Liver (tissue), 9 donors: ENCODE results near the gene CPT1B. TPM values are rescaled to one million over a fixed set of nuclear protein-coding genes. Genes with fewer than 3 reads are reported as not detected.

Source experiments
- DNase-seq: peaks from one replicate; pipeline ENCODE4 v3.0.0-alpha.2; 2017; ENCODE audit warnings: low spot score
- H3K27ac ChIP-seq, 2 donors: one replicate each; pipeline ENCODE4 v1.7.0; 2013; ENCODE audit warnings: inconsistent platforms in 2 of 2, low read length in 2 of 2, control low read depth in 1 of 2, low read depth in 1 of 2, mild to moderate bottlenecking in 1 of 2
- H3K27me3 ChIP-seq, 4 donors: one replicate each; pipeline versions ENCODE4 v1.6.1 to v1.7.0; 2013; ENCODE audit warnings: low read length in 3 of 4, inconsistent platforms in 1 of 4, mild to moderate bottlenecking in 1 of 4, moderate library complexity in 1 of 4; ENCODE audit not compliant: control insufficient read depth in 4 of 4, insufficient read depth in 4 of 4
- H3K36me3 ChIP-seq, 4 donors: one replicate each; pipeline versions ENCODE4 v1.6.1 to v1.7.0; 2013; ENCODE audit warnings: low read length in 3 of 4, mild to moderate bottlenecking in 3 of 4, low read depth in 1 of 4, moderate library complexity in 1 of 4; ENCODE audit not compliant: control insufficient read depth in 4 of 4, insufficient read depth in 3 of 4
- H3K4me1 ChIP-seq, 4 donors: one replicate each; pipeline versions ENCODE4 v1.6.1 to v1.7.0; 2013; ENCODE audit warnings: low read length in 3 of 4, mild to moderate bottlenecking in 3 of 4, moderate library complexity in 1 of 4; ENCODE audit not compliant: control insufficient read depth in 4 of 4, insufficient read depth in 4 of 4
- H3K4me3 ChIP-seq, 3 donors: one replicate each; pipeline versions ENCODE4 v1.6.1 to v1.7.0; 2013; ENCODE audit warnings: low read length in 3 of 3, control low read depth in 1 of 3, low read depth in 1 of 3, mild to moderate bottlenecking in 1 of 3
- H3K9ac ChIP-seq, 2 donors: one replicate each; pipeline ENCODE4 v1.7.0; 2013; ENCODE audit warnings: low read length in 2 of 2, mild to moderate bottlenecking in 2 of 2, moderate library complexity in 2 of 2, control low read depth in 1 of 2, low read depth in 1 of 2
- H3K9me3 ChIP-seq, 4 donors: one replicate each; pipeline versions ENCODE4 v1.6.1 to v1.7.0; 2013; ENCODE audit warnings: low read length in 3 of 4; ENCODE audit not compliant: control insufficient read depth in 4 of 4
- ATF3 ChIP-seq: IDR thresholded peaks from 2 replicates; pipeline ENCODE4 v1.6.1; 2016; ENCODE audit warnings: antibody characterized with exemption
- CTCF ChIP-seq: fragments of 150-350 bp; IDR thresholded peaks from 2 replicates; pipeline ENCODE4 v1.5.1; 2017; ENCODE audit warnings: improper control_type of control experiment, low read depth, low read length; ENCODE audit not compliant: missing input control
- EGR1 ChIP-seq, 2 donors: IDR thresholded peaks; 2 replicates each; pipeline ENCODE4 v1.6.1; 2016 to 2018; ENCODE audit warnings: antibody characterized with exemption in 2 of 2, low read depth in 2 of 2
- FOXA1 ChIP-seq: IDR thresholded peaks from 2 replicates; pipeline ENCODE4 v1.6.1; 2016; ENCODE audit warnings: antibody characterized with exemption
- FOXA2 ChIP-seq: IDR thresholded peaks from 2 replicates; pipeline ENCODE4 v1.6.1; 2016; ENCODE audit warnings: antibody characterized with exemption
- GABPA ChIP-seq, 2 donors: IDR thresholded peaks in 1 of 2; conservative IDR thresholded peaks in 1 of 2; 2 replicates each; pipeline ENCODE4 v1.6.1; 2016; ENCODE audit warnings: antibody characterized with exemption in 2 of 2, mild to moderate bottlenecking in 1 of 2, moderate library complexity in 1 of 2
- HNF4A ChIP-seq, 2 donors: conservative IDR thresholded peaks; 2 replicates each; pipeline ENCODE4 v1.6.1; 2016; ENCODE audit warnings: antibody characterized with exemption in 2 of 2, mild to moderate bottlenecking in 2 of 2
- HNF4G ChIP-seq: IDR thresholded peaks from 2 replicates; pipeline ENCODE4 v1.6.1; 2016; ENCODE audit warnings: antibody characterized with exemption
- JUND ChIP-seq, 2 donors: IDR thresholded peaks; 2 replicates each; pipeline ENCODE4 v1.6.1; 2016; ENCODE audit warnings: antibody characterized with exemption in 2 of 2
- MAX ChIP-seq: IDR thresholded peaks from 2 replicates; pipeline ENCODE4 v1.6.1; 2016; ENCODE audit warnings: antibody characterized with exemption
- NR2F2 ChIP-seq: IDR thresholded peaks from 2 replicates; pipeline ENCODE4 v1.6.1; 2016; ENCODE audit warnings: antibody characterized with exemption
- RAD21 ChIP-seq, 2 donors: IDR thresholded peaks; 2 replicates each; pipeline ENCODE4 v1.6.1; 2016; ENCODE audit warnings: antibody characterized with exemption in 2 of 2, mild to moderate bottlenecking in 2 of 2
- REST ChIP-seq: IDR thresholded peaks from 2 replicates; pipeline ENCODE4 v1.6.1; 2016; ENCODE audit warnings: antibody characterized with exemption, mild to moderate bottlenecking
- RXRA ChIP-seq, 2 donors: IDR thresholded peaks; 2 replicates each; pipeline ENCODE4 v1.6.1; 2017 to 2018; ENCODE audit warnings: antibody characterized with exemption in 2 of 2, mild to moderate bottlenecking in 1 of 2
- SP1 ChIP-seq: IDR thresholded peaks from 2 replicates; pipeline ENCODE4 v1.6.1; 2018; ENCODE audit warnings: antibody characterized with exemption, mild to moderate bottlenecking
- TAF1 ChIP-seq: conservative IDR thresholded peaks from 2 replicates; pipeline ENCODE4 v1.6.1; 2016; ENCODE audit warnings: antibody characterized with exemption, mild to moderate bottlenecking
- YY1 ChIP-seq: IDR thresholded peaks from 2 replicates; pipeline ENCODE4 v1.6.1; 2016; ENCODE audit warnings: antibody characterized with exemption, mild to moderate bottlenecking
- ZBTB33 ChIP-seq: IDR thresholded peaks from 2 replicates; pipeline ENCODE4 v1.6.1; 2016; ENCODE audit warnings: antibody characterized with exemption
- WGBS: extraction: QIAGEN DNeasy Blood & Tissue Kit; methylation state at CpG from one replicate; pipeline ENCODE4 v1.1.7; 2013; 5-methylcytosine and 5-hydroxymethylcytosine counted together
- polyA plus RNA-seq, 2 donors: library from polyadenylated mRNA; stranded (reverse) in 1 of 2; unstranded in 1 of 2; fragments of 200-250 nt in 1 of 2; fragments of >200 nt in 1 of 2; fragmentation: Nextera tagmentation in 1 of 2; extraction: Ambion mirVana in 1 of 2; gene quantifications; one replicate each; pipeline versions ENCODE4 v1.2.1 to v1.2.3, GENCODE V29; 2013 to 2015
- total RNA-seq, 2 donors: library from RNA; depleted of rRNA; stranded (reverse); fragments of >200 nt; gene quantifications; one replicate each; pipeline ENCODE4 v1.2.3, GENCODE V29; 2014
- donor health status: healthy.
- donor health status: healthy.
- donor health status: healthy.
- donor health status: healthy.
- donor health status: healthy.

The CPT1B gene
- total and polyA plus RNA-seq, 4 donors: 3.0 to 13.6 (median 4.9) TPM

GRCh38 chr22:50553310-50553709 lies 24.9 kb downstream of the CPT1B start:
- no peaks in the 10 kb centered on the region for H3K36me3 ChIP-seq
- H3K27ac ChIP-seq: no peak overlapping the region
- TF ChIP-seq RAD21 (IDR thresholded peaks at IDR 0.05) (no peak), HNF4G (no peak), HNF4A (conservative IDR thresholded peaks at IDR 0.05) (no peak), NR2F2 (no peak), YY1 (no peak), RXRA (IDR thresholded peaks at IDR 0.05) (no peak), EGR1 (IDR thresholded peaks at IDR 0.05; ENCODE audit: low read depth in 2 of 2) (no peak), SP1 (no peak), ZBTB33 (no peak), FOXA1 (no peak), CTCF (no peak), TAF1 (no peak), GABPA (IDR thresholded peaks at IDR 0.05 in 1 of 2, conservative IDR thresholded peaks at IDR 0.05 in 1 of 2) (no peak), MAX (no peak), FOXA2 (no peak), JUND (IDR thresholded peaks at IDR 0.05) (no peak), ATF3 (no peak), REST (no peak)
- no peak overlapping the region for H3K4me3 ChIP-seq
- WGBS: 85% methylated on average over 8 of the region's 8 CpGs
- no peaks in the 10 kb centered on the region for H3K27me3 ChIP-seq
- no peak overlapping the region for H3K9ac ChIP-seq
- no peaks in the 10 kb centered on the region for H3K9me3 ChIP-seq
- no peak for DNase-seq
- H3K4me1 ChIP-seq: peaks cover 0 to 9% (median 7%) of the 10 kb centered on the region in 4 donors
